Spleen (tissue), 11 donors: Measurements from ENCODE around the gene CDH18. TPM values are rescaled to one million over a fixed set of nuclear protein-coding genes. Genes with fewer than 3 reads are reported as not detected.

ENCODE experiments used
- DNase-seq: peaks from one replicate; pipeline ENCODE4 v3.0.0-alpha.2; 2020
- H3K27ac ChIP-seq, 8 donors: fragments of 200-600 bp; sonication (generic) in 7 of 8; 1 replicate in 4 of 8; 2 replicates in 4 of 8; pipeline versions ENCODE4 v1.5.0 to v1.8.0; 2016 to 2021; ENCODE audit warnings: inconsistent platforms in 4 of 8, mild to moderate bottlenecking in 4 of 8, moderate library complexity in 1 of 8
- H3K27me3 ChIP-seq, 7 donors: fragments of 200-600 bp; sonication (generic) in 6 of 7; replicated peaks in 1 of 7; 1 replicate in 4 of 7; 2 replicates in 3 of 7; pipeline versions ENCODE4 v1.5.0 to v1.8.0; 2016 to 2021; ENCODE audit warnings: inconsistent platforms in 3 of 7, mild to moderate bottlenecking in 1 of 7
- H3K36me3 ChIP-seq, 6 donors: fragments of 200-600 bp; sonication (generic) in 5 of 6; 1 replicate in 4 of 6; 2 replicates in 2 of 6; pipeline versions ENCODE4 v1.5.0 to v1.8.0; 2016 to 2021; ENCODE audit warnings: inconsistent platforms in 2 of 6
- H3K4me1 ChIP-seq, 6 donors: fragments of 200-600 bp; sonication (generic) in 5 of 6; 1 replicate in 3 of 6; 2 replicates in 3 of 6; pipeline versions ENCODE4 v1.5.0 to v1.8.0; 2016 to 2021; ENCODE audit warnings: inconsistent platforms in 3 of 6
- H3K4me3 ChIP-seq, 8 donors: fragments of 200-600 bp; sonication (generic) in 7 of 8; 1 replicate in 4 of 8; 2 replicates in 4 of 8; pipeline versions ENCODE4 v1.5.0 to v1.8.0; 2016 to 2021; ENCODE audit warnings: inconsistent platforms in 4 of 8, mild to moderate bottlenecking in 4 of 8, moderate library complexity in 2 of 8
- H3K9me3 ChIP-seq, 8 donors: fragments of 200-600 bp; sonication (generic) in 7 of 8; 1 replicate in 4 of 8; 2 replicates in 4 of 8; pipeline versions ENCODE4 v1.5.0 to v1.8.0; 2016 to 2021; ENCODE audit warnings: inconsistent platforms in 4 of 8
- CTCF ChIP-seq, 11 experiments: fragments of 200-600 bp in 7 of 11; fragments of 450-650 bp in 4 of 11; sonication (generic) in 4 of 11; IDR thresholded peaks in 8 of 11; conservative IDR thresholded peaks in 3 of 11; 1 replicate in 7 of 11; 2 replicates in 4 of 11; pipeline versions ENCODE4 v1.4.0 to v1.8.0; 2016 to 2021; ENCODE audit warnings: antibody characterized with exemption in 11 of 11, inconsistent platforms in 4 of 11, mild to moderate bottlenecking in 1 of 11
- POLR2A ChIP-seq, 3 donors: fragments of 450-650 bp; IDR thresholded peaks; one replicate each; pipeline ENCODE4 v1.5.1; 2017; ENCODE audit warnings: antibody characterized with exemption in 3 of 3, mild to moderate bottlenecking in 1 of 3
- POLR2AphosphoS5 ChIP-seq, 3 donors: sonication (generic); formaldehyde crosslinking; IDR thresholded peaks; one replicate each; pipeline ENCODE4 v1.5.1; 2017; ENCODE audit warnings: antibody characterized with exemption in 3 of 3
- WGBS, 5 donors: extraction: QIAGEN DNeasy Blood & Tissue Kit in 3 of 5; methylation state at CpG; one replicate each; pipeline versions ENCODE4 v1.1.5 to v1.1.7; 2013 to 2018; 5-methylcytosine and 5-hydroxymethylcytosine counted together
- intact Hi-C: fragments of 100-400 bp; cut with DNase I; formaldehyde crosslinking; loops from one replicate; pipeline ENCODE4 v1.15.0; 2023; ENCODE audit warnings: low total_unique reads
- polyA plus RNA-seq, 3 donors: library from polyadenylated mRNA; stranded (reverse); fragments of 200-250 nt; gene quantifications; one replicate each; pipeline ENCODE4 v1.2.1, GENCODE V29; 2013
- total RNA-seq, 7 donors: library from RNA; depleted of rRNA in 3 of 7; stranded (reverse); fragments of >200 nt in 3 of 7; fragmentation: NEBNext Ultra II Directional in 4 of 7; extraction: Animal tissue kit (Norgen Biotek cat#: 25700) in 4 of 7; gene quantifications; one replicate each; pipeline versions ENCODE4 v1.1.0 to v1.2.1, GENCODE V29; 2016 to 2021
- donor health status: healthy with polysubstance abuse.
- donor health status: DM: no; HTN: no; CAD: no; lungs with moderate emphysema.
- donor health status: DM: no; HTN: no; CAD: no.
- donor health status: Bipolar disorder and iron deficiency.
- donor health status: healthy.
- donor health status: DM: no; HTN: no; CAD: no.
- donor health status: DM: yes; HTN: yes; CAD: no.

The CDH18 gene
- total and polyA plus RNA-seq, 10 donors, result 0.26 TPM; not detected in 9

DNA sequence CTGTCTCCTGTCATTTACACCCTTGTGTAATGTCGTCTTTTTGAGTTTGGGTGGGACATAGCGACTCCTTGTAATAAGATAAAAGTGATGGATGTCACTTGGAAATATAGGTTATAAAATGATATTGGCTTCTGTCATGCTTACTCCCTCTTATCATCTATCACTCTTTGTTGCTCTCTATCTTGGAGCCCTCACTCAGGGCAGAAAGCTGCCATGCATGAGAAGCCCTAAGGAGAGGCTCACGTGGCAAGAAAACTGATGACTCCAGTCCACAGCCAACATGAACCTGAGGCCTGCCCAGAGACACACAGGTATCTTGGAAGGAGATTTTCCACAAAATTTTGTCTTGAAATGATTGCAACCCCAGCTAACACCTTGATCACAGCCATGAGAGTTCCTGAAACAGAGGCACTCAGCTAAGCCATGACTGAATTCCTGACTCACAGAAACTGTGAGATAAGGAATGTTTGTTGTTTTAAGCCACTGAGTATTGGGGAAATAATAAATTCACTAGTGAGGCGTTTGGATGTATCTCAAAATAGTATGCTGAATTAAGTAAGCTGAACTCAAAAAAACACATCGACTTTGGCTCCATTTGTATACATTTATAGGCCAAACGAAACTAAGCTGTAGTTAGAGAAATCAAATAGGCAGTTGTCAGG lies 216.7 kb downstream of the CDH18 start:
- TF ChIP-seq CTCF (IDR thresholded peaks at IDR 0.05 in 8 of 11, conservative IDR thresholded peaks at IDR 0.05 in 3 of 11) (no peak), POLR2A (IDR thresholded peaks at IDR 0.05) (no peak), POLR2AphosphoS5 (IDR thresholded peaks at IDR 0.05) (no peak)
- H3K9me3 ChIP-seq, result no peaks in the 10 kb centered on the region
- intact Hi-C loops, result no loop called here
- no peaks in the 10 kb centered on the region for H3K27me3 ChIP-seq
- 47 to 62% (median 58%) methylated on average over 6 of the region's 6 CpGs for WGBS, 5 donors
- DNase-seq, result no peak
- H3K4me3 ChIP-seq, result no peak overlapping the region
- H3K27ac ChIP-seq, result no peak overlapping the region
- no peaks in the 10 kb centered on the region for H3K36me3 ChIP-seq
- H3K4me1 ChIP-seq, result no peaks in the 10 kb centered on the region

DNA sequence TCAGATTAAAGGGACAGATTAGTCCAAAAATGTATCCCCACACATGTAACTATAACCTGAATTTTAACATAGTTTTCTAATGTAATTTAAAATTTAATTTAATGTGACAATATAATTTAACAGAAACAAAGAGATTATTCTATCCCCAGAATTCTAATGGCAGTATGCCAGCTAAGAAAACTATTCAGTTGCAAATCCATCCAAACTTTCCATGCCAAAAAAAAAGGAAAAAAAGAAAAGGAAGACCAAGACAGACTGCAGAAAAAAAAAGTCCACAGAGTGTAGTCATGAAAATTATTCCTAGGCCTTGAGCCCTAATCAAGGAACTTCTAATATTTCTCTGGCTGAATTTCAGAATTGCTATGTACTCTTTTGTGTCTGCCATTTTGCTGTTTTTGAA lies 217.6 kb downstream of the CDH18 start:
- H3K4me1 ChIP-seq, result no peaks in the 10 kb centered on the region
- H3K27ac ChIP-seq, result no peak overlapping the region
- no peaks in the 10 kb centered on the region for H3K27me3 ChIP-seq
- no peak overlapping the region for H3K4me3 ChIP-seq
- intact Hi-C loops, result no loop called here
- no peaks in the 10 kb centered on the region for H3K9me3 ChIP-seq
- no peak for TF ChIP-seq POLR2AphosphoS5 (IDR thresholded peaks at IDR 0.05)
- TF ChIP-seq CTCF (IDR thresholded peaks at IDR 0.05 in 8 of 11, conservative IDR thresholded peaks at IDR 0.05 in 3 of 11), result no peak
- no peak for TF ChIP-seq POLR2A (IDR thresholded peaks at IDR 0.05)
- H3K36me3 ChIP-seq, result no peaks in the 10 kb centered on the region
- no peak for DNase-seq

DNA sequence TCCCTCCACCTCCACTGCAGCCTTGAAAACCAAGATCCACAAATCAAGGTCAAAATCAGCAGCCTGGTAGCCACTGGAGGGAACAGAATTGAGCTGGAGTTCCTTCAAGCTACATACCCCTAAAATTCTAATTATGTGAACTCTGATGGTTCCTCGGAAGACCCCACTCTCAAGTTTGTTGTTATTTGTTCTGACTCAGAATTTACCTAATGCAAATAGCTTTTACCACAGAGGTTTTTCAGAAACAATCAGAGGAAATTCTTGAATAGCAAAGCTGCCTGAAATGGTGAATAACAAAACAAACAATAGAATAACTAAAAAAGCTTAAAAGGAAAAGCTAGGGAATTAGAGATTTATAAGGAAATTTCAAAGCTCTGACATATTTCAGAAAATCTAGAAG lies 220.0 kb downstream of the CDH18 start:
- H3K27me3 ChIP-seq, result no peaks in the 10 kb centered on the region
- 42 to 53% (median 51%) methylated on average over 1 of the region's 1 CpG for WGBS, 5 donors
- no peaks in the 10 kb centered on the region for H3K36me3 ChIP-seq
- TF ChIP-seq CTCF (IDR thresholded peaks at IDR 0.05 in 8 of 11, conservative IDR thresholded peaks at IDR 0.05 in 3 of 11) (no peak), POLR2A (IDR thresholded peaks at IDR 0.05) (no peak), POLR2AphosphoS5 (IDR thresholded peaks at IDR 0.05) (no peak)
- H3K4me1 ChIP-seq, result no peaks in the 10 kb centered on the region
- H3K27ac ChIP-seq, result no peak overlapping the region
- H3K9me3 ChIP-seq, result peaks cover 0 to 7% (median 1%) of the 10 kb centered on the region in 8 donors
- no peak for DNase-seq
- intact Hi-C loops, result no loop called here
- H3K4me3 ChIP-seq, result no peak overlapping the region

GRCh38 chr5:19753579-19753978 lies 234.4 kb downstream of the CDH18 start:
- TF ChIP-seq POLR2A (IDR thresholded peaks at IDR 0.05), result no peak
- no peak for TF ChIP-seq POLR2AphosphoS5 (IDR thresholded peaks at IDR 0.05)
- no peak for TF ChIP-seq CTCF (IDR thresholded peaks at IDR 0.05 in 8 of 11, conservative IDR thresholded peaks at IDR 0.05 in 3 of 11)
- intact Hi-C loops, result no loop called here
- Histone ChIP-seq H3K27ac (no peak overlapping the region), H3K36me3 (no peaks in the 10 kb centered on the region), H3K4me3 (no peak overlapping the region), H3K27me3 (no peaks in the 10 kb centered on the region), H3K4me1 (no peaks in the 10 kb centered on the region), H3K9me3 (peaks cover 0 to 30% (median 12%) of the 10 kb centered on the region in 8 donors)
- DNase-seq, result no peak
- 67 to 76% (median 72%) methylated on average over 2 of the region's 2 CpGs for WGBS, 5 donors
